Transverse colon (tissue), 3 donors: ENCODE measurements around the gene ARSG.

Experiments
- EP300 ChIP-seq: sonication (generic); formaldehyde crosslinking; IDR thresholded peaks from one replicate; pipeline ENCODE4 v1.6.1; 2017; ENCODE audit warnings: antibody characterized with exemption, low read depth
- TF ChIP-seq, protein P1 (sequence below), 5 experiments: fragments of 200-600 bp in 3 of 5; fragments of 450-650 bp in 2 of 5; sonication (generic) in 3 of 5; IDR thresholded peaks; 1 replicate in 2 of 5; 2 replicates in 3 of 5; pipeline ENCODE4 v1.5.1; 2016 to 2017; ENCODE audit warnings: antibody characterized with exemption in 5 of 5, inconsistent platforms in 3 of 5, mild to moderate bottlenecking in 2 of 5, moderate library complexity in 1 of 5

DNA sequence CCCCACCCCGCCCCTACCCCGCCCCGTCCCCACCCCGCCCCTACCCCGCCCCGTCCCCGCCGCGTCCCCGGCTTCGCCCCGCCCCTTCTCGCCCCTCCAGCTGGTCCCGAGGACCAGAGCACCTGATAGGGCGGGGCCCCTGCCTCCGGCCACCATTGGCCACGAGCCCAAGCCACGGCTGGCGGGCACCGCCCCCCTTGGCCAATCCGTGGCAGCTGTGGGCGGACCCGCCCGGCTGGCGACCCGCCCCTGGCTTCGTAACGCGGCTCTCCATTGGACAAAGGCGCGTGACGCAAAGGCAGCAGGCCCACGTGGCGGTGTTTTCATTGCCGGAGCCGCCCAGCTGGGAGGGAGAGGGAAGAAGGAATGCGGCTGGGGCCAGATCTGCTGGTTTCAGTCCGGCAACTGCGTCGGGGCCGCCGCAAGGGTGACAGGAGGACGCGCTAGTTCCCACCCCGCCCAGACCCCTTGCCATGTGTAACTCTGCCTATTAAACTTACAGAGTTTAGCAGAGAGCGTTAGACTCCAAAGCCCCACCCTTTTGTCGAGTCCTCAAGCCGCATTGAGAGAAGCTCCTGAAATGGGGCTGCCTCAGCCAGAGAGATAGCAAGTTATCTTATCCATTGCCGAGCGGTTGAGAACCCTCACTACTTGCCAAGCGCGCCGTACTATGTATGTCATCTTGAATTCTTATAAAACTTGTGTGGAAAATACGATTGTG lies 166.4 kb downstream of the ARSG start:
- TF ChIP-seq, protein P1, sequence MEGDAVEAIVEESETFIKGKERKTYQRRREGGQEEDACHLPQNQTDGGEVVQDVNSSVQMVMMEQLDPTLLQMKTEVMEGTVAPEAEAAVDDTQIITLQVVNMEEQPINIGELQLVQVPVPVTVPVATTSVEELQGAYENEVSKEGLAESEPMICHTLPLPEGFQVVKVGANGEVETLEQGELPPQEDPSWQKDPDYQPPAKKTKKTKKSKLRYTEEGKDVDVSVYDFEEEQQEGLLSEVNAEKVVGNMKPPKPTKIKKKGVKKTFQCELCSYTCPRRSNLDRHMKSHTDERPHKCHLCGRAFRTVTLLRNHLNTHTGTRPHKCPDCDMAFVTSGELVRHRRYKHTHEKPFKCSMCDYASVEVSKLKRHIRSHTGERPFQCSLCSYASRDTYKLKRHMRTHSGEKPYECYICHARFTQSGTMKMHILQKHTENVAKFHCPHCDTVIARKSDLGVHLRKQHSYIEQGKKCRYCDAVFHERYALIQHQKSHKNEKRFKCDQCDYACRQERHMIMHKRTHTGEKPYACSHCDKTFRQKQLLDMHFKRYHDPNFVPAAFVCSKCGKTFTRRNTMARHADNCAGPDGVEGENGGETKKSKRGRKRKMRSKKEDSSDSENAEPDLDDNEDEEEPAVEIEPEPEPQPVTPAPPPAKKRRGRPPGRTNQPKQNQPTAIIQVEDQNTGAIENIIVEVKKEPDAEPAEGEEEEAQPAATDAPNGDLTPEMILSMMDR (IDR thresholded peaks at IDR 0.05) = peak in 2 of 5 experiments; percentile 27 to 32
- TF ChIP-seq EP300 = no peak
